ENCODE measurements around the gene RPS6KA5. TPM values are rescaled to one million over a fixed set of nuclear protein-coding genes. Genes with fewer than 3 reads are reported as not detected.

The RPS6KA5 gene
- total RNA-seq = 0.79 and 1.00 TPM in 2 replicates

DNA sequence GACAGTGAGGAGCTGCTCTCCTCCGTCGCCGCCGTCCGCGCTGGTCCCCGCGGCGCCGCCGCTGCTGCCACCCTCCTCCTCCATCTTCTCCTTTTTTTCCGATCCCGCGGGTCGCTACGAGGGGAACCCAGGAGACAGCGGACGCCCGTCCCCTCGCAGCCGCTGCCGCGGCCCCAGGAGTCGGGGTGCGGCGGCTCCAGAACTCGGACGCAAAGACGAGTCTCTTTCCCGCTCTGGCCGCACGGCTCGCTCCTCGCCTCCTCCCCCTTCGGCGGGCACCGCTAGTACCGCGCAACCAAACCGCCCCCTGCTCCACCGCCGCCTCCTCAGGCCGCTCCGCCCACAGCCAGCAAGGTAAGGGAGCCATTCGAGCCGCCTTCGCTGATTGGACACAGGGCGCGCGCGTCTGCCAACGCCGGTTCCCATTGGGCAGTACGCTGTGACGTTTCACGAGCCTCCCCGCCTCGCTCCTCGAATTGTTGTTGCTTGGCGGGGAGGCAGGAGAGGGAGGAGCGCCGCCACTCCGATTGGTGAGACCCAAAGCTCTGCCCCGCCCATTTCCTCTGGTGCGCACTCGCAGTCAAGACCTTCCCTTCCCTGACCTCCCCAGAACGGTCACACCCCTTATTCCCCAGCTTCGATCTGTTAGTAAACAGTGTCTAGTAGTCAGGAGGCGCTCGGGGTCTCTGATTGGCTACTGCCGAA, at the start of gene RPS6KA5:
Gene RPS6KA5, minus strand, starts transcription at position 291 of the 705 bp plus-strand sequence. Its CDS starts 207 bp downstream, at position 84.

DNA sequence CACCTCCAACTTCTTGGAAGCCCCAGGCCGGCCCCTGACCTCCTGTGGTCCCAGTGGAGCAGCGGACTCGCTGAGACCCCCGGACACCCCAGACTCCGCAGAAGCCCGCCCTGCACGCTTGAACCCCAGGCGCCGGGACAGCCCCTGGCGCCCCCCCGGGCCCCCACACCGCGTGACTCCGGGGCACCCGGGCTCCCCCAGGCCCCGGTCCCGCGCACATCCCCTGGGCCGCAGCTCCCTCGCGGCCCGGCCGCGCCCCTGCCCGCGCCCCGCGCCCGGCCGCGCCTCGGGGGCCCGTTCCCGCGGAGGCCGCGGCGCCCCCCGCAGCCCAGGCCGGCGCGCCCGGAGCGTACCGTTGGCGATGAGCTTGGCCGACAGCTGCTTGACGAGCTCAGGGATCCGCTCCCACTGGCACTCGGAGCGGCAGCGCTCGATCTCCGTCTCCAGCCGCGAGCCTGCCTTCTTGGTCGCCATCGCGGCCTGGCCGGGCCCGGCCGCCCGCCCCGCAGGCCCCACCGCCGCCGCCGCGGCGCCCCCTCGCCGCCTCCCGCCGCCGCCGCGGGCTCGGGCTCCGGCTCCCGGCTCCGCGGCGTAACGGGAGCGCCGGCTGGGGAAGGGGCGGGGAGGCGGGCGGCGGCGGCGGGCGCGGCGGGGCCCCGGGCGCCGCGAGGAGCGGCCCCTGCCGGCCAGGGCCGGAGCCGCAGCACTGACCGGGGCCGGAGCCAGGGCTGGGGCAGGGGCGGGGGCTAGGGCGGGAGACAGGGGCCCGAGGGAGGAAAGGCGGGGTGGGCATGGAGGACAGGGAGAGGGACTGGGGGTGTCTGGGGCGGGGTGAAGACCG, 244.4 kb downstream of the RPS6KA5 start, which contains the start of gene TTC7B:
Gene TTC7B, minus strand, starts transcription at position 609 of the 841 bp plus-strand sequence. Its CDS starts 135 bp downstream, at position 474.

Other genes with a start within 250 kb of the RPS6KA5 start
- 60.6 and 66.4 TPM in 2 replicates for gene TTC7B, start 244.2 kb downstream of the RPS6KA5 start, total RNA-seq
- gene DGLUCY, start 53.4 kb upstream of the RPS6KA5 start, total RNA-seq = 44.2 and 55.6 TPM in 2 replicates
- gene GPR68, start 184.1 kb upstream of the RPS6KA5 start, total RNA-seq = 2.1 and 2.2 TPM in 2 replicates

Measured in mammary microvascular endothelial cell (primary cell).